WTC11 (cell line): Measurements from ENCODE around the gene ADAMTS2. TPM values are rescaled to one million over a fixed set of nuclear protein-coding genes. Genes with fewer than 3 reads are reported as not detected.

Source experiments
- ATAC-seq: fragments of 200-7000 bp; cut with Tn5 transposase; 2 replicates; pipeline ENCODE4 v1.10.0; 2021; ENCODE audit warnings: mild to moderate bottlenecking, moderate library complexity
- CTCF ChIA-PET: fragments of 300-600 bp; sonication (Branson Sonifier 250); formaldehyde crosslinking; loops from one replicate; lab custom pipeline; 2021; ENCODE audit warnings: antibody characterized with exemption; lab: Charles Lee
- POLR2A ChIA-PET: fragments of 350-600 bp; sonication (Branson Sonifier 250); formaldehyde crosslinking; loops from one replicate; lab custom pipeline; 2021; ENCODE audit warnings: antibody characterized with exemption; lab: Charles Lee
- DNase-seq: peaks from one replicate; pipeline ENCODE4 v3.0.0; 2021; ENCODE audit warnings: low spot score
- H3K27ac Mint-ChIP-seq: 2 replicates; pipeline ENCODE4 v1.8.0; 2021; ENCODE audit warnings: mixed read lengths
- H3K27me3 Mint-ChIP-seq: 2 replicates; pipeline ENCODE4 v1.8.0; 2021; ENCODE audit warnings: low read depth, mild to moderate bottlenecking, moderate library complexity, mixed read lengths
- H3K36me3 Mint-ChIP-seq: 2 replicates; pipeline ENCODE4 v1.8.0; 2021; ENCODE audit warnings: mixed read lengths
- H3K4me1 Mint-ChIP-seq: 2 replicates; pipeline ENCODE4 v1.8.0; 2022; ENCODE audit warnings: mixed read lengths
- H3K4me3 Mint-ChIP-seq: 2 replicates; pipeline ENCODE4 v1.8.0; 2021; ENCODE audit warnings: mild to moderate bottlenecking, moderate library complexity, mixed read lengths
- H3K9me3 Mint-ChIP-seq: 2 replicates; pipeline ENCODE4 v1.8.0; 2021; ENCODE audit warnings: mixed read lengths
- ESRRA ChIP-seq: sonication (generic); formaldehyde crosslinking; IDR thresholded peaks from 2 replicates; pipeline ENCODE4 v1.8.1; 2022; ENCODE audit warnings: mild to moderate bottlenecking, missing genetic modification reagents, borderline replicate concordance
- FOXP1 ChIP-seq: sonication (generic); formaldehyde crosslinking; IDR thresholded peaks from 2 replicates; pipeline ENCODE4 v1.8.0; 2022; ENCODE audit warnings: missing genetic modification reagents, mild to moderate bottlenecking, moderate library complexity, borderline replicate concordance
- KAT7 ChIP-seq: sonication (generic); formaldehyde crosslinking; IDR thresholded peaks from 2 replicates; pipeline ENCODE4 v1.8.1; 2023; ENCODE audit warnings: missing genetic modification reagents, mild to moderate bottlenecking, borderline replicate concordance
- NFYB ChIP-seq: sonication (generic); formaldehyde crosslinking; conservative IDR thresholded peaks from 2 replicates; pipeline ENCODE4 v1.8.0; 2022; ENCODE audit warnings: low read depth, missing genetic modification reagents
- NR1H2 ChIP-seq: sonication (generic); formaldehyde crosslinking; IDR thresholded peaks from 2 replicates; pipeline ENCODE4 v1.9.0; 2021; ENCODE audit warnings: mild to moderate bottlenecking, moderate library complexity, missing genetic modification reagents
- OVOL2 ChIP-seq: fragments of 250-450 bp; sonication (Bioruptor Pico); IDR thresholded peaks from 2 replicates; pipeline ENCODE4 v1.9.0; 2021; ENCODE audit warnings: mild to moderate bottlenecking, borderline replicate concordance
- ZBTB21 ChIP-seq: sonication (generic); formaldehyde crosslinking; IDR thresholded peaks from 2 replicates; pipeline ENCODE4 v1.8.1; 2023; ENCODE audit warnings: mild to moderate bottlenecking, missing genetic modification reagents, borderline replicate concordance
- ZNF121 ChIP-seq: sonication (generic); formaldehyde crosslinking; IDR thresholded peaks from 2 replicates; pipeline ENCODE4 v1.8.0; 2023; ENCODE audit warnings: missing genetic modification reagents
- ZNF317 ChIP-seq: sonication (generic); formaldehyde crosslinking; IDR thresholded peaks from 2 replicates; pipeline ENCODE4 v1.8.1; 2023; ENCODE audit warnings: low read depth, mild to moderate bottlenecking, moderate library complexity, missing genetic modification reagents, borderline replicate concordance
- ZNF416 ChIP-seq: fragments of 250-450 bp; sonication (Bioruptor Pico); IDR thresholded peaks from 2 replicates; pipeline ENCODE4 v1.9.0; 2021; ENCODE audit warnings: mild to moderate bottlenecking, inconsistent platforms
- ZNF423 ChIP-seq: fragments of 250-450 bp; sonication (Bioruptor Pico); IDR thresholded peaks from 2 replicates; pipeline ENCODE4 v2.1.2; 2022; ENCODE audit warnings: mild to moderate bottlenecking, moderate library complexity
- ZNF671 ChIP-seq: fragments of 250-450 bp; sonication (Bioruptor Pico); IDR thresholded peaks from 2 replicates; pipeline ENCODE4 v1.8.0; 2021; ENCODE audit warnings: mild to moderate bottlenecking
- total RNA-seq: library from RNA; stranded (reverse); gene quantifications from 3 replicates; pipeline ENCODE4 v1.2.3, GENCODE V29; 2021
- TF ChIP-seq, protein P1 (sequence below): fragments of 250-450 bp; sonication (Bioruptor Pico); IDR thresholded peaks from 2 replicates; pipeline ENCODE4 v1.9.0; 2021; ENCODE audit warnings: mild to moderate bottlenecking, borderline replicate concordance
- TF ChIP-seq, protein P2 (sequence below): sonication (generic); formaldehyde crosslinking; IDR thresholded peaks from 2 replicates; pipeline ENCODE4 v1.8.0; 2022; ENCODE audit warnings: mild to moderate bottlenecking, missing genetic modification reagents
- TF ChIP-seq, protein P3 (sequence below): fragments of 200-600 bp; IDR thresholded peaks from 2 replicates; pipeline ENCODE4 v1.8.0; 2022; ENCODE audit warnings: antibody characterized with exemption
- TF ChIP-seq, protein P4 (sequence below): sonication (generic); formaldehyde crosslinking; IDR thresholded peaks from 2 replicates; pipeline ENCODE4 v1.8.0; 2022; ENCODE audit warnings: mild to moderate bottlenecking, missing genetic modification reagents
- TF ChIP-seq, protein P5 (sequence below): sonication (generic); formaldehyde crosslinking; IDR thresholded peaks from 2 replicates; pipeline ENCODE4 v1.8.1; 2023; ENCODE audit warnings: mild to moderate bottlenecking, moderate library complexity, missing genetic modification reagents
- TF ChIP-seq, protein P6 (sequence below): sonication (generic); formaldehyde crosslinking; IDR thresholded peaks from 2 replicates; pipeline ENCODE4 v1.8.1; 2022; ENCODE audit warnings: mild to moderate bottlenecking, missing genetic modification reagents, moderate library complexity, borderline replicate concordance
- TF ChIP-seq, protein P7 (sequence below): sonication (generic); formaldehyde crosslinking; conservative IDR thresholded peaks from 2 replicates; pipeline ENCODE4 v1.8.1; 2022; ENCODE audit warnings: mild to moderate bottlenecking, missing genetic modification reagents
- TF ChIP-seq, protein P8 (sequence below): fragments of 250-450 bp; sonication (Bioruptor Pico); IDR thresholded peaks from 2 replicates; pipeline ENCODE4 v1.9.0; 2021; ENCODE audit warnings: mild to moderate bottlenecking
- TF ChIP-seq, protein P9 (sequence below): sonication (generic); formaldehyde crosslinking; IDR thresholded peaks from 2 replicates; pipeline ENCODE4 v1.8.0; 2022; ENCODE audit warnings: mild to moderate bottlenecking, missing genetic modification reagents

Gene ADAMTS2
- total RNA-seq, 1 experiment from 2014 or later: 11.2 TPM

DNA sequence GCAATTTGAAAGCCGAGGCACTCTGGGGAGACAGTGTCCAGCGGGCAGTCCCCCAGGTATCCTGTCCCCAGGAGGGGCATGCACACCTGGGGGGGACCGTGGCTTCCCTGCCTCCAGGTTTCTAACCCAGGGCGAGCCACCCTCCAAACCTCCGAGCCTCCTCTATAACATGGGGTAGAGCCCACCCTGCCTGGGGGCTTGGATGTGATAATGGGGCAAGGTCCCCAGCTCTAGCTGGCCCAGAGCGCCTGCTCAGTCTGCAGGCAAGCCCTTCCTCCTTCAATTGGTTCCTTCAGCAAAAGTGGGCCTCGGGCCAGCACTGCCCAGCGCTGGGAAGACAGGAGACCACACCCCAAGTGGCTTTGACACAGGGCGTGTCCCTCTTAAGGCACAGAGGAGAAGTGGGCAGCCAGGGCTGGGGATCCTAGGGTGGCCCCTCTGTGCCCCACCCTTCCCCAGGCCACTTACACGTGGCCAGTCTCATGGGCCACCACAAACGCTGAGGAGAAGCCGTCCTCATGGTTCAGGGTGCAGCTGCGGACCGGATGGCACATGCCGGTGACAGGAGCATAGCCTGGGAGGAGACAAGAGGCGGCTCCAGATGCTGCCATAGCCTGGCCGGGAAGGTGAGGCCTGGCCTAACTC is 190.8 kb downstream of the ADAMTS2 start:
- no peak for ATAC-seq
- Mint-ChIP-seq H3K9me3 (peaks cover 7% of the 10 kb centered on the region), H3K4me1 (no peaks in the 10 kb centered on the region), H3K4me3 (no peak overlapping the region), H3K27ac (no peak overlapping the region), H3K27me3 (no peaks in the 10 kb centered on the region), H3K36me3 (no peaks in the 10 kb centered on the region)
- POLR2A ChIA-PET: no interaction called here
- peak; percentile 4 for DNase-seq
- TF ChIP-seq, protein P1, sequence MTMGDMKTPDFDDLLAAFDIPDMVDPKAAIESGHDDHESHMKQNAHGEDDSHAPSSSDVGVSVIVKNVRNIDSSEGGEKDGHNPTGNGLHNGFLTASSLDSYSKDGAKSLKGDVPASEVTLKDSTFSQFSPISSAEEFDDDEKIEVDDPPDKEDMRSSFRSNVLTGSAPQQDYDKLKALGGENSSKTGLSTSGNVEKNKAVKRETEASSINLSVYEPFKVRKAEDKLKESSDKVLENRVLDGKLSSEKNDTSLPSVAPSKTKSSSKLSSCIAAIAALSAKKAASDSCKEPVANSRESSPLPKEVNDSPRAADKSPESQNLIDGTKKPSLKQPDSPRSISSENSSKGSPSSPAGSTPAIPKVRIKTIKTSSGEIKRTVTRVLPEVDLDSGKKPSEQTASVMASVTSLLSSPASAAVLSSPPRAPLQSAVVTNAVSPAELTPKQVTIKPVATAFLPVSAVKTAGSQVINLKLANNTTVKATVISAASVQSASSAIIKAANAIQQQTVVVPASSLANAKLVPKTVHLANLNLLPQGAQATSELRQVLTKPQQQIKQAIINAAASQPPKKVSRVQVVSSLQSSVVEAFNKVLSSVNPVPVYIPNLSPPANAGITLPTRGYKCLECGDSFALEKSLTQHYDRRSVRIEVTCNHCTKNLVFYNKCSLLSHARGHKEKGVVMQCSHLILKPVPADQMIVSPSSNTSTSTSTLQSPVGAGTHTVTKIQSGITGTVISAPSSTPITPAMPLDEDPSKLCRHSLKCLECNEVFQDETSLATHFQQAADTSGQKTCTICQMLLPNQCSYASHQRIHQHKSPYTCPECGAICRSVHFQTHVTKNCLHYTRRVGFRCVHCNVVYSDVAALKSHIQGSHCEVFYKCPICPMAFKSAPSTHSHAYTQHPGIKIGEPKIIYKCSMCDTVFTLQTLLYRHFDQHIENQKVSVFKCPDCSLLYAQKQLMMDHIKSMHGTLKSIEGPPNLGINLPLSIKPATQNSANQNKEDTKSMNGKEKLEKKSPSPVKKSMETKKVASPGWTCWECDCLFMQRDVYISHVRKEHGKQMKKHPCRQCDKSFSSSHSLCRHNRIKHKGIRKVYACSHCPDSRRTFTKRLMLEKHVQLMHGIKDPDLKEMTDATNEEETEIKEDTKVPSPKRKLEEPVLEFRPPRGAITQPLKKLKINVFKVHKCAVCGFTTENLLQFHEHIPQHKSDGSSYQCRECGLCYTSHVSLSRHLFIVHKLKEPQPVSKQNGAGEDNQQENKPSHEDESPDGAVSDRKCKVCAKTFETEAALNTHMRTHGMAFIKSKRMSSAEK (CRISPR knock-in tag): no peak
- TF ChIP-seq ZNF317 (no peak), KAT7 (no peak), ZNF423 (CRISPR knock-in tag) (no peak), OVOL2 (CRISPR knock-in tag) (no peak), FOXP1 (CRISPR knock-in tag) (no peak), ESRRA (no peak), NFYB (CRISPR knock-in tag) (no peak), ZNF416 (no peak), ZNF121 (no peak), NR1H2 (CRISPR knock-in tag) (no peak)
- TF ChIP-seq, protein P2, sequence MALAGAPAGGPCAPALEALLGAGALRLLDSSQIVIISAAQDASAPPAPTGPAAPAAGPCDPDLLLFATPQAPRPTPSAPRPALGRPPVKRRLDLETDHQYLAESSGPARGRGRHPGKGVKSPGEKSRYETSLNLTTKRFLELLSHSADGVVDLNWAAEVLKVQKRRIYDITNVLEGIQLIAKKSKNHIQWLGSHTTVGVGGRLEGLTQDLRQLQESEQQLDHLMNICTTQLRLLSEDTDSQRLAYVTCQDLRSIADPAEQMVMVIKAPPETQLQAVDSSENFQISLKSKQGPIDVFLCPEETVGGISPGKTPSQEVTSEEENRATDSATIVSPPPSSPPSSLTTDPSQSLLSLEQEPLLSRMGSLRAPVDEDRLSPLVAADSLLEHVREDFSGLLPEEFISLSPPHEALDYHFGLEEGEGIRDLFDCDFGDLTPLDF: no peak
- TF ChIP-seq, protein P3, sequence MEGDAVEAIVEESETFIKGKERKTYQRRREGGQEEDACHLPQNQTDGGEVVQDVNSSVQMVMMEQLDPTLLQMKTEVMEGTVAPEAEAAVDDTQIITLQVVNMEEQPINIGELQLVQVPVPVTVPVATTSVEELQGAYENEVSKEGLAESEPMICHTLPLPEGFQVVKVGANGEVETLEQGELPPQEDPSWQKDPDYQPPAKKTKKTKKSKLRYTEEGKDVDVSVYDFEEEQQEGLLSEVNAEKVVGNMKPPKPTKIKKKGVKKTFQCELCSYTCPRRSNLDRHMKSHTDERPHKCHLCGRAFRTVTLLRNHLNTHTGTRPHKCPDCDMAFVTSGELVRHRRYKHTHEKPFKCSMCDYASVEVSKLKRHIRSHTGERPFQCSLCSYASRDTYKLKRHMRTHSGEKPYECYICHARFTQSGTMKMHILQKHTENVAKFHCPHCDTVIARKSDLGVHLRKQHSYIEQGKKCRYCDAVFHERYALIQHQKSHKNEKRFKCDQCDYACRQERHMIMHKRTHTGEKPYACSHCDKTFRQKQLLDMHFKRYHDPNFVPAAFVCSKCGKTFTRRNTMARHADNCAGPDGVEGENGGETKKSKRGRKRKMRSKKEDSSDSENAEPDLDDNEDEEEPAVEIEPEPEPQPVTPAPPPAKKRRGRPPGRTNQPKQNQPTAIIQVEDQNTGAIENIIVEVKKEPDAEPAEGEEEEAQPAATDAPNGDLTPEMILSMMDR: no peak
- TF ChIP-seq, protein P4, sequence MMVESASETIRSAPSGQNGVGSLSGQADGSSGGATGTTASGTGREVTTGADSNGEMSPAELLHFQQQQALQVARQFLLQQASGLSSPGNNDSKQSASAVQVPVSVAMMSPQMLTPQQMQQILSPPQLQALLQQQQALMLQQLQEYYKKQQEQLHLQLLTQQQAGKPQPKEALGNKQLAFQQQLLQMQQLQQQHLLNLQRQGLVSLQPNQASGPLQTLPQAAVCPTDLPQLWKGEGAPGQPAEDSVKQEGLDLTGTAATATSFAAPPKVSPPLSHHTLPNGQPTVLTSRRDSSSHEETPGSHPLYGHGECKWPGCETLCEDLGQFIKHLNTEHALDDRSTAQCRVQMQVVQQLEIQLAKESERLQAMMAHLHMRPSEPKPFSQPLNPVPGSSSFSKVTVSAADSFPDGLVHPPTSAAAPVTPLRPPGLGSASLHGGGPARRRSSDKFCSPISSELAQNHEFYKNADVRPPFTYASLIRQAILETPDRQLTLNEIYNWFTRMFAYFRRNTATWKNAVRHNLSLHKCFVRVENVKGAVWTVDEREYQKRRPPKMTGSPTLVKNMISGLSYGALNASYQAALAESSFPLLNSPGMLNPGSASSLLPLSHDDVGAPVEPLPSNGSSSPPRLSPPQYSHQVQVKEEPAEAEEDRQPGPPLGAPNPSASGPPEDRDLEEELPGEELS (CRISPR knock-in tag): no peak
- TF ChIP-seq, protein P5, sequence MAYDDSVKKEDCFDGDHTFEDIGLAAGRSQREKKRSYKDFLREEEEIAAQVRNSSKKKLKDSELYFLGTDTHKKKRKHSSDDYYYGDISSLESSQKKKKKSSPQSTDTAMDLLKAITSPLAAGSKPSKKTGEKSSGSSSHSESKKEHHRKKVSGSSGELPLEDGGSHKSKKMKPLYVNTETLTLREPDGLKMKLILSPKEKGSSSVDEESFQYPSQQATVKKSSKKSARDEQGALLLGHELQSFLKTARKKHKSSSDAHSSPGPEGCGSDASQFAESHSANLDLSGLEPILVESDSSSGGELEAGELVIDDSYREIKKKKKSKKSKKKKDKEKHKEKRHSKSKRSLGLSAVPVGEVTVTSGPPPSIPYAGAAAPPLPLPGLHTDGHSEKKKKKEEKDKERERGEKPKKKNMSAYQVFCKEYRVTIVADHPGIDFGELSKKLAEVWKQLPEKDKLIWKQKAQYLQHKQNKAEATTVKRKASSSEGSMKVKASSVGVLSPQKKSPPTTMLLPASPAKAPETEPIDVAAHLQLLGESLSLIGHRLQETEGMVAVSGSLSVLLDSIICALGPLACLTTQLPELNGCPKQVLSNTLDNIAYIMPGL: no peak
- CTCF ChIA-PET: no interaction called here

DNA sequence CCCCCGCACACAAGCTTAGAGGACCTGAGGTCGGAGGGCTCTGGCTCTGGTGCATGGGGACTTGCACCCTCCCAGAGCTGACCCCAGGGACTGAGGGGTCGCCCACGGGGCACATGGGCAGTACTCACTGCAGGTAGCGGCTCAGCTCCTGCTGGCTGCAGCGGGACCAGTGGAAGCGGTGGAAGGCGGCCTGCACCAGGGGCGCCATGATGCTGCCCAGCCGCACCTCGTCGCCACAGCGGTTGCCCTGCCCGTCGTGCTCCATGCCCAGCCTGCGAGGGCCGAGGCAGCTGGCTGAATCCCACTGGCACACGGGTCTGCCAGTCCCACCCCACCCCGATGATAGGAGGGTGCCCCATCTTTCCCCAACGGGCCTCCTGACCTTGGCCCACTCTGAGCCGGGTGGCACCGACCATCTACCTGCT is 191.3 kb downstream of the ADAMTS2 start:
- Mint-ChIP-seq H3K9me3 (peaks cover 7% of the 10 kb centered on the region), H3K4me3 (no peak overlapping the region), H3K27me3 (no peaks in the 10 kb centered on the region), H3K36me3 (no peaks in the 10 kb centered on the region), H3K4me1 (no peaks in the 10 kb centered on the region), H3K27ac (no peak overlapping the region)
- no peak for DNase-seq
- ChIA-PET POLR2A (no interaction called here), CTCF (no interaction called here)
- ATAC-seq: no peak
- no peak for TF ChIP-seq ZNF671 (CRISPR knock-in tag)
- TF ChIP-seq, protein P6, sequence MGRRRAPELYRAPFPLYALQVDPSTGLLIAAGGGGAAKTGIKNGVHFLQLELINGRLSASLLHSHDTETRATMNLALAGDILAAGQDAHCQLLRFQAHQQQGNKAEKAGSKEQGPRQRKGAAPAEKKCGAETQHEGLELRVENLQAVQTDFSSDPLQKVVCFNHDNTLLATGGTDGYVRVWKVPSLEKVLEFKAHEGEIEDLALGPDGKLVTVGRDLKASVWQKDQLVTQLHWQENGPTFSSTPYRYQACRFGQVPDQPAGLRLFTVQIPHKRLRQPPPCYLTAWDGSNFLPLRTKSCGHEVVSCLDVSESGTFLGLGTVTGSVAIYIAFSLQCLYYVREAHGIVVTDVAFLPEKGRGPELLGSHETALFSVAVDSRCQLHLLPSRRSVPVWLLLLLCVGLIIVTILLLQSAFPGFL (CRISPR knock-in tag): no peak
- no peak for TF ChIP-seq ZBTB21
- TF ChIP-seq, protein P7, sequence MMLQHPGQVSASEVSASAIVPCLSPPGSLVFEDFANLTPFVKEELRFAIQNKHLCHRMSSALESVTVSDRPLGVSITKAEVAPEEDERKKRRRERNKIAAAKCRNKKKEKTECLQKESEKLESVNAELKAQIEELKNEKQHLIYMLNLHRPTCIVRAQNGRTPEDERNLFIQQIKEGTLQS (CRISPR knock-in tag): no peak
- no peak for TF ChIP-seq ZNF416
- TF ChIP-seq, protein P2: no peak
- TF ChIP-seq, protein P8, sequence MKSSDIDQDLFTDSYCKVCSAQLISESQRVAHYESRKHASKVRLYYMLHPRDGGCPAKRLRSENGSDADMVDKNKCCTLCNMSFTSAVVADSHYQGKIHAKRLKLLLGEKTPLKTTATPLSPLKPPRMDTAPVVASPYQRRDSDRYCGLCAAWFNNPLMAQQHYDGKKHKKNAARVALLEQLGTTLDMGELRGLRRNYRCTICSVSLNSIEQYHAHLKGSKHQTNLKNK: no peak
- TF ChIP-seq, protein P9, sequence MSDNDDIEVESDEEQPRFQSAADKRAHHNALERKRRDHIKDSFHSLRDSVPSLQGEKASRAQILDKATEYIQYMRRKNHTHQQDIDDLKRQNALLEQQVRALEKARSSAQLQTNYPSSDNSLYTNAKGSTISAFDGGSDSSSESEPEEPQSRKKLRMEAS (CRISPR knock-in tag): no peak
